ENCODE measurements around the gene PAPSS1. TPM values are rescaled to one million over a fixed set of nuclear protein-coding genes. Genes with fewer than 3 reads are reported as not detected.
A peak's percentile ranks its signal among the peaks of the same experiment; 100 is the strongest.

Gene PAPSS1
- total and polyA plus RNA-seq, 2 donors (not counting 3 experiments of a cell fraction or from before 2014, with no cell fraction given), result 69.6 to 77.2 TPM

GRCh38 chr4:107744532-107744931 lies 24.5 kb upstream of the PAPSS1 start:
- peaks cover 0 to 2% of the 10 kb centered on the region in 2 experiments for H3K27me3 ChIP-seq (ENCODE audit: control insufficient read depth in 2 of 2, insufficient read depth in 2 of 2, low read length in 2 of 2)
- TF ChIP-seq POLR2A (IDR thresholded peaks at IDR 0.05; ENCODE audit: low read depth, low read length) (no peak), MAX (IDR thresholded peaks at IDR 0.05; ENCODE audit: insufficient read depth, insufficient read length) (no peak), FOS (IDR thresholded peaks at IDR 0.05; ENCODE audit: borderline replicate concordance, insufficient read depth, low read length) (no peak), MYC (IDR thresholded peaks at IDR 0.05; ENCODE audit: low read depth, low read length) (no peak)
- H3K36me3 ChIP-seq (ENCODE audit: control insufficient read depth in 2 of 2, extremely low read depth in 1 of 2, insufficient read depth in 2 of 2, low read length in 2 of 2), result no peaks in the 10 kb centered on the region

GRCh38 chr4:107743532-107743931 lies 23.5 kb upstream of the PAPSS1 start:
- Histone ChIP-seq H3K9me1 (replicated peaks; ENCODE audit: control insufficient read depth, extremely low read depth, insufficient read depth, low read length) (no peaks in the 10 kb centered on the region), H2AFZ (ENCODE audit: low read depth, low read length) (peak overlapping the region; percentile 24), H3K4me3 (replicated peaks in 1 of 3; ENCODE audit: insufficient read depth in 1 of 3, low read depth in 1 of 3, low read length in 3 of 3) (no peak overlapping the region), H3K79me2 (ENCODE audit: control insufficient read depth, insufficient read depth, low read length) (no peaks in the 10 kb centered on the region), H4K20me1 (replicated peaks; ENCODE audit: control insufficient read depth, extremely low read depth, insufficient read depth, low read length) (no peaks in the 10 kb centered on the region), H3K36me3 (ENCODE audit: control insufficient read depth in 2 of 2, extremely low read depth in 1 of 2, insufficient read depth in 2 of 2, low read length in 2 of 2) (no peaks in the 10 kb centered on the region), H3K4me1 (ENCODE audit: control insufficient read depth, extremely low read depth, insufficient read depth, low read length) (peaks cover 6% of the 10 kb centered on the region), H3K4me2 (ENCODE audit: insufficient read depth, low read length) (no peak overlapping the region), H3K27ac (ENCODE audit: insufficient read depth, low read depth, low read length) (no peak overlapping the region), H3K9ac (replicated peaks; ENCODE audit: extremely low read depth, insufficient read depth, low read length) (no peak overlapping the region), H3K27me3 (ENCODE audit: control insufficient read depth in 2 of 2, insufficient read depth in 2 of 2, low read length in 2 of 2) (peaks cover 0 to 2% of the 10 kb centered on the region in 2 experiments), H3K9me3 (replicated peaks; ENCODE audit: control insufficient read depth, insufficient read depth, low read length) (no peaks in the 10 kb centered on the region)
- intact Hi-C loops (cut with micrococcal nuclease), result no loop called here
- BruUV-seq (replicated peaks), result no TSS peak
- ChIA-PET CTCF (no interaction called here), POLR2A (no interaction called here)
- FAIRE-seq (no peak), DNase-seq (ENCODE audit: low read depth, low spot score) (no peak)
- no peak for TF ChIP-seq MYC (IDR thresholded peaks at IDR 0.05; ENCODE audit: low read depth, low read length)
- no peak for TF ChIP-seq FOS (IDR thresholded peaks at IDR 0.05; ENCODE audit: borderline replicate concordance, insufficient read depth, low read length)
- no peak for TF ChIP-seq MAX (IDR thresholded peaks at IDR 0.05; ENCODE audit: insufficient read depth, insufficient read length)
- TF ChIP-seq JUN (IDR thresholded peaks at IDR 0.05; ENCODE audit: borderline replicate concordance, insufficient read depth, insufficient read length, low read depth), result no peak
- TF ChIP-seq POLR2A (IDR thresholded peaks at IDR 0.05; ENCODE audit: low read depth, low read length), result no peak
- no peak for TF ChIP-seq EZH2 (IDR thresholded peaks at IDR 0.05; ENCODE audit: borderline replicate concordance, low read depth, low read length, severe bottlenecking)
- TF ChIP-seq CTCF (IDR thresholded peaks at IDR 0.05; ENCODE audit: extremely low read depth in 1 of 2, insufficient read depth in 1 of 2, low read depth in 1 of 2, low read length in 2 of 2), result no peak
- dilution Hi-C loops (cut with MboI; ENCODE audit: extremely low pct_ligation_motif_present, low sequenced_read_pairs), result no loop called here

More at GRCh38 chr4:107744532-107744931, 24.5 kb upstream of the PAPSS1 start:
- Histone ChIP-seq H3K9ac (replicated peaks; ENCODE audit: extremely low read depth, insufficient read depth, low read length) (no peak overlapping the region), H3K4me2 (ENCODE audit: insufficient read depth, low read length) (no peak overlapping the region), H2AFZ (ENCODE audit: low read depth, low read length) (no peak overlapping the region), H3K9me3 (replicated peaks; ENCODE audit: control insufficient read depth, insufficient read depth, low read length) (no peaks in the 10 kb centered on the region), H3K4me1 (ENCODE audit: control insufficient read depth, extremely low read depth, insufficient read depth, low read length) (peaks cover 6% of the 10 kb centered on the region), H4K20me1 (replicated peaks; ENCODE audit: control insufficient read depth, extremely low read depth, insufficient read depth, low read length) (no peaks in the 10 kb centered on the region), H3K4me3 (replicated peaks in 1 of 3; ENCODE audit: insufficient read depth in 1 of 3, low read depth in 1 of 3, low read length in 3 of 3) (no peak overlapping the region), H3K9me1 (replicated peaks; ENCODE audit: control insufficient read depth, extremely low read depth, insufficient read depth, low read length) (no peaks in the 10 kb centered on the region), H3K27ac (ENCODE audit: insufficient read depth, low read depth, low read length) (no peak overlapping the region), H3K79me2 (ENCODE audit: control insufficient read depth, insufficient read depth, low read length) (no peaks in the 10 kb centered on the region)
- intact Hi-C loops (cut with micrococcal nuclease), result no loop called here
- FAIRE-seq, result no peak
- CTCF ChIA-PET, result interaction anchor here (2.1 kb wide), 1 partner anchor 7 kb away, joined by 8 read pairs; no protein-coding TSS in a partner anchor
- POLR2A ChIA-PET, result no interaction called here
- no TSS peak for BruUV-seq (replicated peaks)
- dilution Hi-C loops (cut with MboI; ENCODE audit: extremely low pct_ligation_motif_present, low sequenced_read_pairs), result no loop called here
- no peak for DNase-seq (ENCODE audit: low read depth, low spot score)
